ENCODE data around the gene CEP131. TPM values are rescaled to one million over a fixed set of nuclear protein-coding genes. Genes with fewer than 3 reads are reported as not detected.

CEP131 gene
- total and polyA plus RNA-seq, 2 donors (not counting 3 experiments of a cell fraction or from before 2014, with no cell fraction given), result 5.3 to 17.9 TPM

GRCh38 chr17:81176666-81177065 is 46.1 kb downstream of the CEP131 start:
- no peaks in the 10 kb centered on the region for H4K20me1 ChIP-seq (replicated peaks; ENCODE audit: control insufficient read depth, extremely low read depth, insufficient read depth, low read length)
- DNase-seq (ENCODE audit: low read depth, low spot score) (no peak), FAIRE-seq (no peak)
- no peak overlapping the region for H2AFZ ChIP-seq (ENCODE audit: low read depth, low read length)
- no TSS peak for BruUV-seq (replicated peaks)
- H3K79me2 ChIP-seq (ENCODE audit: control insufficient read depth, insufficient read depth, low read length), result no peaks in the 10 kb centered on the region
- H3K4me2 ChIP-seq (ENCODE audit: insufficient read depth, low read length), result no peak overlapping the region
- ChIA-PET CTCF (no interaction called here), POLR2A (no interaction called here)
- dilution Hi-C loops (cut with MboI; ENCODE audit: extremely low pct_ligation_motif_present, low sequenced_read_pairs), result no loop called here
- no peaks in the 10 kb centered on the region for H3K4me1 ChIP-seq (ENCODE audit: control insufficient read depth, extremely low read depth, insufficient read depth, low read length)
- H3K9ac ChIP-seq (replicated peaks; ENCODE audit: extremely low read depth, insufficient read depth, low read length), result no peak overlapping the region
- H3K36me3 ChIP-seq (ENCODE audit: control insufficient read depth in 2 of 2, extremely low read depth in 1 of 2, insufficient read depth in 2 of 2, low read length in 2 of 2), result no peaks in the 10 kb centered on the region
- H3K27me3 ChIP-seq (ENCODE audit: control insufficient read depth in 2 of 2, insufficient read depth in 2 of 2, low read length in 2 of 2), result no peaks in the 10 kb centered on the region
- TF ChIP-seq POLR2AphosphoS5 (IDR thresholded peaks at IDR 0.05; ENCODE audit: insufficient read depth, low read depth, low read length), result no peak
- TF ChIP-seq MAX (IDR thresholded peaks at IDR 0.05; ENCODE audit: insufficient read depth, insufficient read length), result no peak
- TF ChIP-seq CTCF (IDR thresholded peaks at IDR 0.05; ENCODE audit: extremely low read depth in 1 of 2, insufficient read depth in 1 of 2, low read depth in 1 of 2, low read length in 2 of 2), result no peak
- TF ChIP-seq JUN (IDR thresholded peaks at IDR 0.05; ENCODE audit: borderline replicate concordance, insufficient read depth, insufficient read length, low read depth), result no peak
- no peak for TF ChIP-seq GATA2 (IDR thresholded peaks at IDR 0.05; ENCODE audit: insufficient read depth, insufficient read length, low read depth, low read length)
- TF ChIP-seq POLR2A (IDR thresholded peaks at IDR 0.05; ENCODE audit: low read depth, low read length), result no peak
- TF ChIP-seq EZH2 (IDR thresholded peaks at IDR 0.05; ENCODE audit: borderline replicate concordance, low read depth, low read length, severe bottlenecking), result no peak
- TF ChIP-seq FOS (IDR thresholded peaks at IDR 0.05; ENCODE audit: borderline replicate concordance, insufficient read depth, low read length), result no peak
- TF ChIP-seq MYC (IDR thresholded peaks at IDR 0.05; ENCODE audit: low read depth, low read length), result no peak
- intact Hi-C loops (cut with micrococcal nuclease), result no loop called here
- H3K27ac ChIP-seq (ENCODE audit: insufficient read depth, low read depth, low read length), result no peak overlapping the region
- no peak overlapping the region for H3K4me3 ChIP-seq (replicated peaks in 1 of 3; ENCODE audit: insufficient read depth in 1 of 3, low read depth in 1 of 3, low read length in 3 of 3)
- H3K9me1 ChIP-seq (replicated peaks; ENCODE audit: control insufficient read depth, extremely low read depth, insufficient read depth, low read length), result no peaks in the 10 kb centered on the region
- no peaks in the 10 kb centered on the region for H3K9me3 ChIP-seq (replicated peaks; ENCODE audit: control insufficient read depth, insufficient read depth, low read length)
